GM18508 (cell line): Measurements from ENCODE around the gene MYO1D.

Source experiments
- ATAC-seq: cut with Tn5 transposase; IDR thresholded peaks from one replicate; pipeline ENCODE4 v1.9.1; 2021; ENCODE audit warnings: moderate number of reproducible peaks; ENCODE audit not compliant: insufficient read depth, unreplicated experiment

MYO1D gene

DNA sequence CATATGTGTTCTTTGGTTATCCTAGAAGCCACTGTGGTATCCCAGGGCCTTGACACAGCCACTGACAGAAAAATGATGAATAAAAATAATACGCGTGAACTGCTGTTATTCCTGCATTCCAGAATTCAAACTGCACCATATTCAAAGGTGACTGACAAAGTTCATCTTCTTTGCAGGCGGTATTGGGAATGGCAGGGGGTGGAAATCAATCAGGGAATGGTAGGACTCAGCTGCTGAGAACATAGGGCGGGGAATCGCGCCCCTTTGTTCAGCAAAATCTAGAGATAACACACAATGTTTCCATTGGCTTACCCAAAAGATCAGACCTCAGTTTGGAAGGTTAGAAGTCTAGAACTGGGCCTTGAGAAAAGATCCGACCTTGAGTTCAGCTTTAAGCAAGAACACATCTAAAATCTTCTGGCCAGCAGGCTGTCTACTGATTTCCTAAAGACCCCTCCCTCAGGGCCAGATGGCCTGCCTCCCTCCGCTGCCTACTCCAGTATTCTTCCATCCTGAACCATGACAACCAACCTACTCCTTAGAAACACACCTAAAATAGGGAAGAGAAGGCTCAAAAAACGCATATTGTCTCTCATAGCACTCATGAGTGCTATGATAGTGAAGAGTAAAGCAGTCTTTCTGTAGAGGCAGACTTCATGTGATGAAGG, 356.1 kb downstream of the MYO1D start:
- ATAC-seq: no peak

- ATAC-seq: no peak
Observed at GRCh38 chr17:32520104-32520701, 356.7 kb downstream of the MYO1D start.

GRCh38 chr17:32519228-32520103, 357.5 kb downstream of the MYO1D start:
- ATAC-seq: no peak

- ATAC-seq: no peak
Observed at GRCh38 chr17:32518646-32519227, 358.2 kb downstream of the MYO1D start.

GRCh38 chr17:32517982-32518381, 358.9 kb downstream of the MYO1D start:
- ATAC-seq: no peak

DNA sequence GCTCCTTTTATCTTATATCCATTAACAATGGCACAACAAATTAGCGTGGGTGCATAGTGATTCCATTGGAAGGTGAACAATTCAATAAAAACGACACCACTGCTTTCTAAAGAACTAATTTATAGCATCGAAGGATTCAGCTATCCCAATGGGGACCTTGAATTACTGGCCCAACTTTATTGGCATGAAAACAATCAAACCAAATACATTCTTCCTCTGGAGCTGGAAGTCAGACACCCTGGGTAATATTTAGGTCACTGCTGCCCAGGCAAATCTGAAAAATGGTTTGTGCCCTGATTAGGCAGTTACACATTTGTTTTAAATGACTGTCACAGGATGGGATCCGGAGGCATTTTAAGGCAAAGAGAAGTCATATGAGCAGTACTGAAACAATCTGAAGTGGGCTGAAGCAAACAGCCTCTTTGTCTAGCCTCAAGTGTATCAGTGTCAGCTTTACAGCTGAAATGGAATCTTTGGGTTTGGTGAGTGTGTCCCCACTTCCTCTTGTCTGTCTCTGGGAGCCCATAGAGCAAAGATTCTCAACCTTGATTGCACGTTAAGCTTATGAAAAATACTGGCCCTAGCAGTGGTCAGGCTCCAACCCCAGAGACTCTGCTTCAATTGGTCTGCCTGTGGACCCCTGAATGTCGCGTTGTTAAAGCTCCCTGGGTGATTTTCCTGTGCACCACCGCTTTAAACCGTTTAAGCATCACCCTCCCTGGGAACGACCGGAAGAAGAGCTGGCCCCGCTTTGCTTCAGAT, 359.8 kb downstream of the MYO1D start:
- ATAC-seq: no peak

GRCh38 chr17:32516450-32516849, 360.5 kb downstream of the MYO1D start:
- ATAC-seq: no peak

DNA sequence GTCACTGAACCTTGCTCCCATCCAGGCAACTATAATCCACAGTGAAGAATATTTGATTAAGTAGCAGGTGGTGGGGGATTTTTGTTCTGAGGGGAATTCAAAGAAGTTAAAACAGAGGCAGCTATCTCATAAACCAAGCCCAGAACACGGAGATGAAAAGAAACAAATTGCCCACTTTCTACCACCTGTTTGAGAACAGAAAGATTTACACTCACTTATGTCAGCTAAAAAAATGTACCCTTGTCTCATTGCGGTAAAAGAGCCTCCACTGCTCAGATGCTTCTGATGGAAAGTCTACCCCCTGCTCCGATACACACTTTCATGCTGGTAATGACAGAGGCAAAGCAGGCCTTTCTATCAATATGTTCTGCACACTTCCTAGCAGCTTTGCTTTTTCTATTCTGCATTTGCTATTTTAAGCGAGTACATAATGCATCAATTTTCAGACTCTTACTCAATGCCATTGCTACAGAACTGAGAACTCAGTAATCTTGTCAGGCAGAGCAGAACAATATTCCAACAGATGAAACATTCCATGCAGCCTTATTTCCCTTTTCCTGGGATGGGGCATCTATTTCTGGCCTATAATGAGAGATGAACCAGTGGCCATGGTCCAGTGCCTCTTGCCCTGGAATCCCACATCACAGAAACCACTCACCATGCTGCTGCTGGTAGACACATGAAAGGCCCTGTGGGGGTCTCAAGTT, 361.1 kb downstream of the MYO1D start:
- ATAC-seq: no peak

- ATAC-seq: no peak
Observed at GRCh38 chr17:32514606-32515005, 362.3 kb downstream of the MYO1D start.

DNA sequence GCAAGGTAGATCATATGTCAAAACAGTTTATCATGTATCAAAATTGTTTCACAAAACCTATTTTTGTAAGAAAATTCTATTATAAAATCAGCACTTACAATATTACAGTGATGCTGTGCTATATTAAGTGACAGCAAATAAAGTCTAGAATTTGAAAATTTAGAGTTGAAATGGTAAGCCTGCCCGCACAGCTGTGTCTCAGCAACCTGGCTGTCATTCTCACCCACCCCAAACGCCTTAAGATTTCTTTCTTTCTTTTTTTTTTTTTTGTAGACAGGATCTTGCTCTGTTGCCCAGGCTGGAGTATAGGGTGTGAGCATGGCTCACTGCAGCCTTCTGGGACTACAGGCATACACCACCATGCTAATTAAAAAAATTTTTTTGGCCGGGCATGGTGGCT, 363.3 kb downstream of the MYO1D start:
- no peak for ATAC-seq

DNA sequence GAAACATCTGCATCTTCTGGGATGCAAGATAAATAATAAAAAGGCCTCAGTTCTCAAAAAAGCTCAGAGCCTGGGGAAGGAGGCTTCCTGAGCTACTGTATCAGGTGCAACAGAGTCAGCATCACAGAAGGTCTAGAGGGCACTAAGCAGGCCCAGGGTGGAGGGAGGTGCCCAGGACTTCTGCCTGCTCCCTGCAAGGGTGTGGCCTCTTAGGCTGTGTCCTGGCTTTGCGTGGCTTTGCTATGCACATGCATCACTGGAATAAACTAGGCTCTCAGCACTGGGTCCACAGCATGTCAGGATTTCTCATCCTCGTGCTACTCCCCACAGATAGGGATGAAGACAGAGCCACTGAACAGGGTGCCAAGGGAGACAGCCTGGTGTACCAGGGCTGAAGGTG, 364.6 kb downstream of the MYO1D start:
- ATAC-seq: no peak

DNA sequence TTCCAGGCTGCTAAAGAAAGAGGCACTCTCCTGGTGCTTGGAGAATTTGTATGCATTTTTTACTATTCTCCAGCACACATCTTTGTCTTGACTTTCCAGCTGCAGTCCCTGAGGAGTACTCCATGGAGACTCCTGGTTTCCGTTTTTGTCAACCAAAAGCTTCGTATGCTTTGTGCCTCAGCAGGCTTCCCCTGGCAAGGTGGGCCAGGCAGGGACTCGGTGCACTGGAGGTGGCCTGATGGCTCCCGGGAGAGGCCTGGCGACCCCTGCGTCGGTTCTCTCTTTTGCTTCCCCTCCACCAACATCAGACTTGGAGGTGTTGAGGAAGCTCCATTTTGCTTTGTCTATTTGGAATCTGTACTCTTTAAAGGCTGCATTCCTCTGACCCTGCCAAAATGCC, 366.5 kb downstream of the MYO1D start:
- ATAC-seq: no peak

DNA sequence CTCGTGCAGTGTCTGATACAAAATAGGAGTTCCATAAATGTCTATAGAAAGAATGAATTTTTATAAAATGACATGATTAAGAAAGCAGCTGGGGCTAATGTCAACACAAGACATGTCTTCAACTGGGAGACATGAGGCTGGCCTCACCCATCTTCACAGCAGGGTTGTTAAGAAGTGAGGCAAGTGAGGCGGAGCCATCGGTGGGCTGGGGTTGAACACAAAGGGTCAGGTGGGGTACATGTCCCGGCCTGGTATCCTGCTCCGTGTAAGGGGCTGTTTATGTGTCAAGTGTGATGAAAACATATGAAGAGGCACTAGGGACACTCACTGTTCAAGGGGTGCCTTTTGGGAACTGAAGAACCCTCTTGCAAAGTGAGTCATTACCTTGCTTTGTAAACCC, 368.0 kb downstream of the MYO1D start:
- no peak for ATAC-seq

GRCh38 chr17:32504166-32504990, 372.5 kb downstream of the MYO1D start:
- no peak for ATAC-seq

DNA sequence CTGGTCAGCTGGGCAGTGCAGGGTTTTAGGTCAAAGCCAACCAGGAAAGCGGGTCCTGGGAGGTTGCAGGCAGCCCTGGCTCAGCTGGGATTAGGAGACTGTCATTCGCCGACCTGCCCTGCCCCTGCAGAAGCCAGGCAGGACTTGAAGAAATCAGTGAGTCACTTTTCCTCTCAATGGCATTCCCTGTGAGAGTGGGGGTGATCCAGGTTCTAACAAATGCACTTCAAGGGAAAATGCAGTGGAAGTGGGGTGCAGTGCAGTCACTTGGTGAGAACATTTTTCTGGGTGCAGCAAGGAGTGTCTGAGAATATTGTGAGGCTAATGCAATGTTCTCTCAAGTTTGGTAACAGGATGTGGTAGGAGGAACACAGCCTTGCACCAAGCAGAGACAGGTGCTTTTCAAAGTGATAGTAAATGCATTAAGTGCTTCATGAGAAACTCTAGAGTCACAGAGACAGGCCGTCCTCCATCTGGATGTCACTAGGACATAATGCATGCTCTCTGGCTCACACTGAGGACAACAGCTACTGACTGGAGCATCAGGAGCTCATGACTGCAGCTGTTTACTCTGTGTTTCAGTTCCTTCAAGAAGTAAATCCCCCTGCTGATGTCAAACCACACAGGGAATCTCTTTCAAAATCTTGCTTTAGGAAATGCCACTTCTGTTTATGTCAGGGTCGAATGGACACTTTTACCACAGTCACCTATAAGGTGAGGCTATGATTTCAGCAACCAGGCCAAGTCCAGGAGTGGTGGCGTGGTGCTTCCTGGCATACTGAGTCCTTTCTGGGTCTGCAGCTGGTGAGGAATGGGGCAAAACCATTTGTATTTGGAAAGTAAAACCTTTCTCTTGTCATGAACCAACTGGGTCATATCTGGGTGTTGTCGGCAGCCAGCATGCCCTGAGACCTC, 373.4 kb downstream of the MYO1D start:
- ATAC-seq: peak; percentile 80

DNA sequence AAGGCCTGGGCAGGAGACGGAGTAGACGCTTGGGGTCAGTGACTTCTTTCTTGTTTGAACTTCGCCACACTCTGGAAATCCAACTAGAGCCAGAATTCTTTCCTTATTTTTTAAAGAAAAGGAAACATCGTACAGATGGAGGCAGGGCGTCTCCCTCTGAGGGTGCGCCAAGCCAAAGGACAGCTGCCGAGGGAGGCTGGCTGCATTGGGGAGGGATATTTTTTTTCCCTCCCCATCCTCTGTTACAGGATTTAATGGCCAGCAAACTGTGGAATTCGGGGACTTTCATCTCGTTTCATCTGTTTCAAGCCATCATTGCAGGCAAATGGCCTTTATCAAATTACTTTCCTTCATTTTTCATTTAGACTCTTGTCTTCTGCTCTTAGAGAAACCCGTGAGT, 374.2 kb downstream of the MYO1D start:
- ATAC-seq: no peak

GRCh38 chr17:32502013-32502412, 374.9 kb downstream of the MYO1D start:
- no peak for ATAC-seq

DNA sequence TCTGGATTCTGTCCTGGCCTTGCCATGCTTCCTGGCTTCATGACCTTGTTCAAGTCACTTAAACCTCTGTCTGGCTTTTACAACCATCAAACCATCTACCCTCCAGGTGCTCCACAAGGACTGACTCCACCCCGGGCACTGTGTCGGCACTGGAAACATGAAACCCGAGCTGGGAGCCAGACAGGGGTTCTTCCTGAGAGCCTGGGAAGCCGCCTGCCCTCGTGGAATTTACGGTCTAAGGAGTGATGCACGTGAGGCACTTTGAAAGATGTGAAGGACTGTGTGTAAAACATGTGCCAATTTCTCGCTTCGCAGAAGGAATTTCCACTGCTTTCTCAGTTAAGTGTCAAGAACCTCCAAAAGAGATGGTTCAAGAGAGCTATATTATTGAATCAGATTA, 378.5 kb downstream of the MYO1D start:
- no peak for ATAC-seq
